Choroid plexus epithelial cell (primary cell): ENCODE data around the gene CALR3.
"Not testable (repeated sequence)": the region's sequence is repeated elsewhere in the genome, so short reads cannot be mapped to it uniquely, and the experiment has no call there.

Source experiments
- DNase-seq: peaks from one replicate; pipeline ENCODE4 v3.0.0-alpha.2; 2010; ENCODE audit warnings: low read depth
- H3K4me3 ChIP-seq: 2 replicates; pipeline ENCODE4 v1.5.1; 2011; ENCODE audit warnings: low read depth, mild to moderate bottlenecking, control low read depth, low read length, moderate library complexity
- CTCF ChIP-seq: conservative IDR thresholded peaks from 2 replicates; pipeline ENCODE4 v1.5.1; 2011; ENCODE audit warnings: low read depth, mild to moderate bottlenecking, control low read depth, inconsistent platforms, low read length, moderate library complexity

CALR3 gene, protein sequence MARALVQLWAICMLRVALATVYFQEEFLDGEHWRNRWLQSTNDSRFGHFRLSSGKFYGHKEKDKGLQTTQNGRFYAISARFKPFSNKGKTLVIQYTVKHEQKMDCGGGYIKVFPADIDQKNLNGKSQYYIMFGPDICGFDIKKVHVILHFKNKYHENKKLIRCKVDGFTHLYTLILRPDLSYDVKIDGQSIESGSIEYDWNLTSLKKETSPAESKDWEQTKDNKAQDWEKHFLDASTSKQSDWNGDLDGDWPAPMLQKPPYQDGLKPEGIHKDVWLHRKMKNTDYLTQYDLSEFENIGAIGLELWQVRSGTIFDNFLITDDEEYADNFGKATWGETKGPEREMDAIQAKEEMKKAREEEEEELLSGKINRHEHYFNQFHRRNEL

DNA sequence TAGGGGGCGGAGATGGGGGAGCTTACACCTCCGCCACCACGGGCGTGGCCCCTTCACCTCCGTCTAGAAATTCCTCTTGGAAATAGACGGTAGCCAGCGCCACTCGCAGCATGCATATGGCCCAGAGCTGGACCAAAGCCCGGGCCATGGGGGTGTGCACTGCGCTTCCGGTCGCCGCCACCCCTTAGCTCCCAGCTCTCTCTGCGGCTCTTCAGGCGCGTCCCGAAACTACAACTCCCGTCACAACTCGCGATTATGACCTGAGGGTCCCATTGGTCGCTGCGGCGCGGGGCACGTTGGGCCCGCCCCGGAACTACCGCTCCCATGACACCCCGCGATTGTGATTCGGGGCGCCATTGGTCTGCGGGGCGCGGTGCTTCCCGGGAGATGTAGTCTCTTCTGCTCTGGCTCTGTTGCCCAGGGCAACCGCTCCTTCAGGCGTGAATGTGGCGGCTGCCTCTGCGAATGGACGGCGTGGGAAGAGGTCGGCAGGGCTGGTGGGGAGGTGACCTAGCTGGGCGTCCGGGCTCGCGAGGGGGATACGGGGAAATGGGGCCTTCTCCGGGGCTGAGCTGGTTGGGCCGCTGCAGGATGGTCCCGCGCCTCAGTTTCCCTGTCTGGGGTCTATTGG, at the start of gene CALR3, which contains the start of gene C19orf44:
TSS of gene CALR3 (minus strand) at position 186 of the 631 bp plus-strand sequence. CDS start at position 148, 38 bp downstream.
TSS of gene C19orf44 (plus strand) at position 413 of the 631 bp plus-strand sequence. CDS start 4,399 bp downstream, outside the sequence.
- peak; percentile 99 for DNase-seq
- TF ChIP-seq CTCF: peak; percentile 9
- peak within 1 kb of the TSS; percentile 90 for H3K4me3 ChIP-seq

GRCh38 chr19:16544473-16545231, 48.7 kb upstream of the CALR3 start:
- TF ChIP-seq CTCF: no peak
- no peak overlapping the region for H3K4me3 ChIP-seq
- DNase-seq: no peak

DNA sequence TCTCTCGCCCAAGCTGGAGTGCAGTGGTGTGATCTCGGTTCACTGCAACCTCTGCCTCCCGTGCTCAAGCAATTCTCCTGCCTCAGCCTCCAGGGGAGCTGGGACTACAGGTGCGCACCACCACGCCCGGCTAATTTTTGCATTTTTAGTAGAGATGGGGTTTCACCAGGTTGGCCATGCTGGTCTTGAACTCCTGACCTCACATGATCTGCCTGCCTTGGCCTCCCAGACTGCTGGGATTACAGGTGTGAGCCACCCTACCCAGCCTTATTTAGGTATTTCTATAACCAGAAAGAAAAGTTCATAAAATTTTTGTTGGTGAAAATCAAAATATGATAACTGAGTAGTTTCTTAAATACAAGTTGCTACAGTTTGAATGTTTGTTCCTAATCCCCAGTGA, 47.8 kb upstream of the CALR3 start:
- H3K4me3 ChIP-seq, DNase-seq: not testable (repeated sequence)

- peak; percentile 16 for DNase-seq
- peak overlapping the region; percentile 95 for H3K4me3 ChIP-seq
- TF ChIP-seq CTCF: no peak
These were observed 47.0 kb upstream of the CALR3 start for GRCh38 chr19:16542910-16543472.

DNA sequence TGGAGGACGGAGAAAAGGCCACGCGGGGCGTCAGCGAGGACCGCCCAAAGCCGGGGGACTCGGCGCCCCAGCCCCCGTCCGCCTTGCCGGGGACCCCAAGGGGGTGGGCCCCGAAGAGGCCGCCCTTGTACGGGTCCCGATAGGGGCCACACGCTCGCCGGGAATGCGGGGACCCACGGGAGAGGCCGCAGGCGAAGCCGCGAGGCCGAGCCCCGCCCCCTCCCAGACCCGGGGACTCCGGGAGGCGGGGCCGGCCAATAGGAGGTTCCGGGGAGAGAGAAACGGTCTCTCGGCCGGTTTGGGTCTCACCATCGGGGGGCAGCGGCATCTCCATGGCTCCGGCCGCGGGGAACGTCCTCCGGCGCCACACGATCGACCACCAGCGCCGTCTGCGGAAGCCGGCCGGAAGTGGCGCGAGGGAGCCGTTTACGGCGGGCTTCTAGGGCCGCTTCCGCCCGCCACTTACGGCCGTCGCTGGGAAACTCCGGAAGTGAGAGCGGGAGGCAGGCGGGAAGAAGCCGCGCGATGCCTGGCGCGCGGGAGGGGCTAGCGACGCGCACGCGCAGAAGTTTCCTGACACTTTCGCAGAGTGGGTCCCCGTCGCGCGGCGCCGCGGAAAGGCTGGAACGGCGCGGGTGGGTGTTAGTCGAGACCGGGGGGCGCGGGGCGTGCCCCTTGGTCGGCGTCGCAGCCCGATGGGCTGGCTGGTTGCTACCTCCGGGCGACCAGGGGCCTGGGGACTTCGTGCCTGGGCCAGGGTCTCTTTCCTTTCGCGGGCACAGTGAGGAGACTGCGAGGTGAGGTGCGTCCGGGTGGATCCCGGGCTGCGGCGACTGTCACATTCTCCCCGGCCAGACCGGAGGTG, 46.3 kb upstream of the CALR3 start, which contains the start of gene CHERP:
TSS of gene CHERP (minus strand) at position 393 of the 865 bp plus-strand sequence. CDS start at position 334, 59 bp downstream.
- TF ChIP-seq CTCF: no peak
- peak within 1 kb of the TSS; percentile 95 for H3K4me3 ChIP-seq
- peak; percentile 94 for DNase-seq

DNA sequence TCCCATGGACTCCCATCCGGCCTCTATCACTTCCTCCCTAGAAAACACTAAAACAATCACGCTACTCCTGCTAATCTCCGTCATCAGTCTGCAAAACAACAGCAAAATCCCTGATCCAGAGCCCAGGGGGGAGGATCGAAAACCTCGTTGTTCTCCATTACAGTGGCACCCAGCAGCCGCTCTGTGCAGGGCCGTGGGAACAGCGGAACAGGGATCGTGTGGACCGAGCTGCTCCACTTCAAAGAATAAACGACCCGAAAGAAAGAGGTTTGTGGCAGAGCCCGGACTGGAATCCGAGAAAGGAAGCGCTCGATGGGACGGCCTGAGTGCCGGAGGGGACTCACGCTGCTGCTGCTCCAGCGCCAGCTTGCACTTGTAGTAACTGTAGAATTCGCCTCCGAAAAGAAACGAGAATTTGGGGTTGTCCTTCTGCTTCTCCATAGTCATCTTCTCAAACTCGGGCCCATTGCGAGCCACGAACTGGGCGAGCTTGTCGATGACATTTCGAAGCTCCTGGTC, 45.6 kb upstream of the CALR3 start:
- no peak for TF ChIP-seq CTCF
- DNase-seq: peak; percentile 38
- H3K4me3 ChIP-seq: peak overlapping the region; percentile 95
